ENCODE results near the gene TARS2. TPM values are rescaled to one million over a fixed set of nuclear protein-coding genes. Genes with fewer than 3 reads are reported as not detected.

TARS2 gene
- total and polyA plus RNA-seq, 2 of the 13 experiments (the other 11 are each of a cell fraction or from before 2014, with no cell fraction given): 21.3 to 22.8 TPM

GRCh38 chr1:150473659-150474058 lies 13.6 kb upstream of the TARS2 start (continued):
- TF ChIP-seq ZSCAN12 (CRISPR knock-in tag; IDR thresholded peaks at IDR 0.05): no peak
- TF ChIP-seq MAZ (IDR thresholded peaks at IDR 0.05; ENCODE audit: borderline replicate concordance, low read depth, low read length): no peak
- TF ChIP-seq MAZ (CRISPR knock-in tag; IDR thresholded peaks at IDR 0.05; ENCODE audit: low read depth): no peak
- TF ChIP-seq YY1 (IDR thresholded peaks at IDR 0.05; ENCODE audit: insufficient read depth, insufficient replicate concordance, low read depth, low read length): no peak
- no peak for TF ChIP-seq GABPB1 (CRISPR knock-in tag; IDR thresholded peaks at IDR 0.05)
- no peak for TF ChIP-seq ZNF768 (CRISPR knock-in tag; IDR thresholded peaks at IDR 0.05)
- TF ChIP-seq CBX1 (IDR thresholded peaks at IDR 0.05; ENCODE audit: low read depth): no peak
- no peak for TF ChIP-seq RERE (CRISPR knock-in tag; IDR thresholded peaks at IDR 0.05; ENCODE audit: low read depth)
- TF ChIP-seq JUNB (CRISPR knock-in tag; IDR thresholded peaks at IDR 0.05; ENCODE audit: borderline replicate concordance): no peak
- TF ChIP-seq, protein P1, sequence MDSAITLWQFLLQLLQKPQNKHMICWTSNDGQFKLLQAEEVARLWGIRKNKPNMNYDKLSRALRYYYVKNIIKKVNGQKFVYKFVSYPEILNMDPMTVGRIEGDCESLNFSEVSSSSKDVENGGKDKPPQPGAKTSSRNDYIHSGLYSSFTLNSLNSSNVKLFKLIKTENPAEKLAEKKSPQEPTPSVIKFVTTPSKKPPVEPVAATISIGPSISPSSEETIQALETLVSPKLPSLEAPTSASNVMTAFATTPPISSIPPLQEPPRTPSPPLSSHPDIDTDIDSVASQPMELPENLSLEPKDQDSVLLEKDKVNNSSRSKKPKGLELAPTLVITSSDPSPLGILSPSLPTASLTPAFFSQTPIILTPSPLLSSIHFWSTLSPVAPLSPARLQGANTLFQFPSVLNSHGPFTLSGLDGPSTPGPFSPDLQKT (CRISPR knock-in tag; IDR thresholded peaks at IDR 0.05; ENCODE audit: borderline replicate concordance): no peak
- TF ChIP-seq ZNF782 (CRISPR knock-in tag; IDR thresholded peaks at IDR 0.05; ENCODE audit: borderline replicate concordance): no peak
- TF ChIP-seq KLF16 (CRISPR knock-in tag; IDR thresholded peaks at IDR 0.05): 0 out of 4 replicates have a peak, but pooled peaks of 1 of the 2 experiments have one; percentile 33
- TF ChIP-seq CERS6 (CRISPR knock-in tag; IDR thresholded peaks at IDR 0.05): no peak
- TF ChIP-seq MAFK (conservative IDR thresholded peaks at IDR 0.05 in 1 of 2, IDR thresholded peaks at IDR 0.05 in 1 of 2; ENCODE audit: low read length in 2 of 2): no peak
- no peak for TF ChIP-seq MYNN (CRISPR knock-in tag; IDR thresholded peaks at IDR 0.05; ENCODE audit: low read depth)
- TF ChIP-seq SAP130 (CRISPR knock-in tag; IDR thresholded peaks at IDR 0.05; ENCODE audit: low read depth): peak; percentile 90
- no peak for TF ChIP-seq ZNF660 (CRISPR knock-in tag; IDR thresholded peaks at IDR 0.05; ENCODE audit: borderline replicate concordance, low read depth)
- TF ChIP-seq TBX3 (IDR thresholded peaks at IDR 0.05; ENCODE audit: borderline replicate concordance): no peak
- TF ChIP-seq, protein P2, sequence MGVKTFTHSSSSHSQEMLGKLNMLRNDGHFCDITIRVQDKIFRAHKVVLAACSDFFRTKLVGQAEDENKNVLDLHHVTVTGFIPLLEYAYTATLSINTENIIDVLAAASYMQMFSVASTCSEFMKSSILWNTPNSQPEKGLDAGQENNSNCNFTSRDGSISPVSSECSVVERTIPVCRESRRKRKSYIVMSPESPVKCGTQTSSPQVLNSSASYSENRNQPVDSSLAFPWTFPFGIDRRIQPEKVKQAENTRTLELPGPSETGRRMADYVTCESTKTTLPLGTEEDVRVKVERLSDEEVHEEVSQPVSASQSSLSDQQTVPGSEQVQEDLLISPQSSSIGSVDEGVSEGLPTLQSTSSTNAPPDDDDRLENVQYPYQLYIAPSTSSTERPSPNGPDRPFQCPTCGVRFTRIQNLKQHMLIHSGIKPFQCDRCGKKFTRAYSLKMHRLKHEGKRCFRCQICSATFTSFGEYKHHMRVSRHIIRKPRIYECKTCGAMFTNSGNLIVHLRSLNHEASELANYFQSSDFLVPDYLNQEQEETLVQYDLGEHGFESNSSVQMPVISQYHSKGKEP (CRISPR knock-in tag; IDR thresholded peaks at IDR 0.05): no peak
- TF ChIP-seq RCOR2 (CRISPR knock-in tag; IDR thresholded peaks at IDR 0.05): peak; percentile 75
